ENCODE data around the gene GPR179.

The GPR179 gene

GRCh38 chr17:38349097-38349730, 5.5 kb upstream of the GPR179 start:
- peak; percentile 56 to 72 for DNase-seq (ENCODE audit: low read depth in 2 of 2)

- no peak for DNase-seq (ENCODE audit: low read depth in 2 of 2)
These were observed 2.0 kb upstream of the GPR179 start for GRCh38 chr17:38345743-38346142.

- DNase-seq (ENCODE audit: low read depth in 2 of 2): no peak
These were observed 627 bp upstream of the GPR179 start for GRCh38 chr17:38344420-38344745.

GRCh38 chr17:38342886-38343607, 709 bp downstream of the GPR179 start:
- DNase-seq (ENCODE audit: low read depth in 2 of 2): no peak

GRCh38 chr17:38341035-38341721, 2.6 kb downstream of the GPR179 start:
- no peak for DNase-seq (ENCODE audit: low read depth in 2 of 2)

- DNase-seq (ENCODE audit: low read depth in 2 of 2): no peak
These were observed 3.9 kb downstream of the GPR179 start for GRCh38 chr17:38339891-38340290.

- DNase-seq (ENCODE audit: low read depth in 2 of 2): no peak
These were observed 5.2 kb downstream of the GPR179 start for GRCh38 chr17:38338535-38338934.

GRCh38 chr17:38338053-38338452, 5.7 kb downstream of the GPR179 start:
- DNase-seq (ENCODE audit: low read depth in 2 of 2): no peak

GRCh38 chr17:38336838-38337237, 6.9 kb downstream of the GPR179 start:
- no peak for DNase-seq (ENCODE audit: low read depth in 2 of 2)

GRCh38 chr17:38334480-38335364, 9.0 kb downstream of the GPR179 start:
- DNase-seq (ENCODE audit: low read depth in 2 of 2): no peak

- DNase-seq (ENCODE audit: low read depth in 2 of 2): no peak
These were observed 10.0 kb downstream of the GPR179 start for GRCh38 chr17:38333635-38334295.

GRCh38 chr17:38332735-38333134, 11.0 kb downstream of the GPR179 start:
- no peak for DNase-seq (ENCODE audit: low read depth in 2 of 2)

GRCh38 chr17:38330941-38331411, 12.8 kb downstream of the GPR179 start:
- no peak for DNase-seq (ENCODE audit: low read depth in 2 of 2)

GRCh38 chr17:38329808-38330730, 13.7 kb downstream of the GPR179 start:
- no peak for DNase-seq (ENCODE audit: low read depth in 2 of 2)

GRCh38 chr17:38329284-38329683, 14.5 kb downstream of the GPR179 start:
- no peak for DNase-seq (ENCODE audit: low read depth in 2 of 2)

GRCh38 chr17:38328620-38329019, 15.1 kb downstream of the GPR179 start:
- no peak for DNase-seq (ENCODE audit: low read depth in 2 of 2)

GRCh38 chr17:38327936-38328335, 15.8 kb downstream of the GPR179 start:
- DNase-seq (ENCODE audit: low read depth in 2 of 2): no peak

GRCh38 chr17:38326996-38327792, 16.6 kb downstream of the GPR179 start:
- no peak for DNase-seq (ENCODE audit: low read depth in 2 of 2)

GRCh38 chr17:38325221-38325851, 18.4 kb downstream of the GPR179 start:
- DNase-seq (ENCODE audit: low read depth in 2 of 2): no peak
